ENCODE results near the gene TRIM40.
"Not testable (repeated sequence)": the region's sequence is repeated elsewhere in the genome, so short reads cannot be mapped to it uniquely, and the experiment has no call there.

The TRIM40 gene

DNA sequence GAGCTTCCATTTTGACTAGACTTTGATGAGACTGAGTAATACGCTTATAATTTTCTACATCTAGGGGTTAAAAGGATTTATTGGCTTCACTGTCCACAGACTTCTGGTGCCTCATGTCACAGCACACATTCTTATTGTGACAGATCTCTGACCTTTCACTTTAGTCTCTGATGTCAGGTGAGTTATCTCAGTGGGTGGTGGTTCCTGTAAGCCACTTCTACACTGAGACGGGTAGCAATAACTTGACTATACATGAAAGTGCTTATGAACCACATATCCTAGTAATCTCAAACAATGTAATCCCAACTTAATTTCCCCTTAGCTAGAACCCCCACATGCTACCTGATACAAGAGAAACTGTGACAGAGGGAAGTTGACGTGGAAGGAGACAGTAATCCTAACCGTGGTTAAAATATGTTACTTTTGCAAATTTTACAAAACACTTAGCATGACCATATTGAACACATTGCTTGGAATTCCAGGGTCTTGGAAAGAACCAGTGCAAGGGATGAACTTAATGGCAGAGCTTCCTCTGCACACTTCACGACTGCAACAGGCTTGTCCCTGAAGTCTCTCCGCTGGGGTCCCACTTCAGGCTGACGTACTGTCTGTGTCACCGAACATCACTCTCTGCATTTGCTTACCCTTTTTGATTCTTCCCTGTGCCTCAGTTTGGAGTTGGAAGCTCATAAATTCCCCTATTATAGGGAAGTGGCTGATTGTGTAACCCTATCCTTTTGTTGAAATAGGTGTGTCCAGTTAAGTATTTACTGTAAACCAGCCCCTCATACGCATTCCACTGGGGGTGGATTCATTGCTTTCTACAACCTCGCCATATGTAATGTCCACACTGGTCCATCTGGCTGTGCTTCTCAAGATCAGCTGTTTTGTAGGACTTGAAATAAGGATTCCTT is 6.4 kb upstream of the TRIM40 start:
- no peak for TF ChIP-seq ZNF274 (IDR thresholded peaks at IDR 0.05; ENCODE audit: low read depth, low read length)
- H3K4me3 ChIP-seq (ENCODE audit: low read length) = no peak overlapping the region

DNA sequence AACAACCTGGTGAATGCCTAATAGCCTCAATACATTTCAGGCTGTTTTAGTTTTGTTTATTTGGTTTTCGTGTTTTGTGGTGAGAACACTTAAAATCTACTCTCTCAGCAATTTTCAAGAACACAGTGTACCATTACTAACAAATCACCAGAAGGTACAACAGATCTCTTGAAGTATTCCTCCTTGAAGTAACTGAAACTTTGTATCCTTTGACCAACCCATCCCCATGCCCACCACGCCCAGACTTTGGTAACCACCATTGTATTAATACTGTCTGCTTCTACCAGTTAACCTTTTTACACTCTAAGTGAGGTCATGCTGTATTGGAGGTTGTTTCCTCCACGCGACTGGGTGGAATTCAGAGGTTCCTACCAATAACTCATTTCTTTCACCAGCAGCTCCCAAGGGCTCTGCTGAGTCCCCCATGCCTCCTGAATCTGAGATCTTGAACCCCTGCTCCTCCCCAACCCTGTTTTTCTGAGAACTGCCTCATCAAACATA is 5.7 kb upstream of the TRIM40 start:
- no peak overlapping the region for H3K4me3 ChIP-seq (ENCODE audit: low read length)
- no peak for TF ChIP-seq ZNF274 (IDR thresholded peaks at IDR 0.05; ENCODE audit: low read depth, low read length)

DNA sequence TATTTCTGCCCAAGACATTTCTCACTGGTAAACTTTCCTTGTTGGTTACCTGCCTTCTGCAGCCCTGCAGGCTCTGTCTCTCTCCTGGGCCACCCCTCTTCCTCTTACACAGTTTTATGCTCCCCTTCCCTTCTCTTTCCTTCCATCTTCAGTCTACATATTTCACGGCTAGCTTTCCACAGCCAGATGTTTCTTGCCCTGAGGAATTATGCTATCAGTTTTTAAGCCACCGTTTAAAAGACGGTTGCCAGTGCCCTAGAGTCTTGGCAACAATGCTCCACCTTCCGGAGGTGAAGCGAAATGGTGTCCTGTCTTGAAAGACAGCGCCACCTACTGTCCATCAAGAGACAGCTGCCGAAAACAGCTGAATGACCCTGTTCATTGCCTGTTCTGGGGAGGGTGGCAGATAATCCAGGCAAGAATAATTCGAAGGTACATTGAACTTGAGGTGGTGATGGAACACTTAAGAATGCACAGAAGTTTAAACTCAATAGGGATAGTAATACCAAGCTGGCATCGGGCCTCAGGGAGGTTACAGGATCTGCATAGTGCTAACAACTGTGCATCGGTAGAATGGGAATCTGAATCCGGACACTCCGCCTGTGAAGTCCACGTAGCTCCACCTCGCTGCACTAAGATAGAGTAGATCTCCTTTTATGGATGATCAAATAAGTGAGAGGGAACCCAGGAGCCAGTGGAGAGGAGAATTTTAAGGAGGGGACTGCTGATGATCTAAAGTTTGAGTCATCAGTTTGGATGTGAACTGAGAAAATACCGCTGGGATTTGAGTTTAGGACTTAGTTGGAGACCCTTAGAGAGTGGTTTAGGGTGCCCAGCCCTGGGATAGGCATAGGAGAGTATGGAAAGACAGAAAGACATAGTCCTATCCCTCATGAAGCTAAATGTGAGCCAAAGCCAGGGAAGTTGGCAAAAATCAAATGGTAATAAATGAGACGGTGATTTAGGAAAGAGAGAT is 4.8 kb upstream of the TRIM40 start:
- TF ChIP-seq ZNF274 (IDR thresholded peaks at IDR 0.05; ENCODE audit: low read depth, low read length) = no peak
- no peak overlapping the region for H3K4me3 ChIP-seq (ENCODE audit: low read length)

DNA sequence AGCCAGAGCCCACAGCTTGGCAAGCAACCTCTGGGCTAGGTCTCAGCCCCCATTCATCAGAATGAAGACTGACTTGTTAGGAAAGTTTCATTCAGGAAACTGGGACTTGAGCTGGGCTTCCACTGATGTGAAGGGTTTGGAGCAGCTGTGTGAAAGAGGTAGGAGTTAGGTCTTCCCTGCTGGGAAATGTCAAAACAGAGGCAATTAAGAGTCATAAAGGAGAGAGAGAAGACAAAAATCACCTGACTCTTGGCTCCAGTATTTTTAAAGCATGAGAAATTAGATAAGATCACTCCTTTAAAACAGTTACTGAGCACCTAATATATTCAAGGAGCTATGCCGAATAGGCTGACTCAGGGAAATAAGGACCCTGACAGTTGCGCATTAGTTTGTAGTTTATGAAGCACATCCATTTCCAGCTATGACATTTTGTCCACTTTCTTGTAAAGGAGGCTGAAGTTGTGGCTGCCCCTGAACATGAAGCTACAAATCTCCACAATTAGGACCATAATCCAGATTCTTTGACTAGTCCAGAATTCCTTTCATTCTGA is 3.9 kb upstream of the TRIM40 start:
- no peak overlapping the region for H3K4me3 ChIP-seq (ENCODE audit: low read length)
- TF ChIP-seq ZNF274 (IDR thresholded peaks at IDR 0.05; ENCODE audit: low read depth, low read length) = no peak

DNA sequence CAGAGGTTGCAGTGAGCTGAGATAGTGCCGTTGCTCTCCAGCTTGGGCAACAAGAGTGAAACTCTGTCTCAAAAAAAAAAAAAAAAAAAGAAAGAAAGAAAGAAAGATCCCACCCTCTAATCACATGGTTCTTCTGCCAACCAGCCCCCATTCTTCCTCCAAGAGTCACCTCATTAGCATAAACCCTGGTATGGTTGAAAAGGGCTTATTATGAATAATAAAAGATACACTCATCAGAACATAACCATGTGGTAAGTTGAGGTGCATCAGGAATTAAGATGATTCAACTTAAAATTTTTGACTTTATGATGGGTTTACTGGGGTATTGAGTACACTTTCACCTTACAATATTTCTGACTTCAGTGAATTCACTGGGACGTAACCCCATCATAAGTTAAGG is 793 bp upstream of the TRIM40 start:
- H3K4me3 ChIP-seq (ENCODE audit: low read length) = no peak overlapping the region
- no peak for TF ChIP-seq ZNF274 (IDR thresholded peaks at IDR 0.05; ENCODE audit: low read depth, low read length)

DNA sequence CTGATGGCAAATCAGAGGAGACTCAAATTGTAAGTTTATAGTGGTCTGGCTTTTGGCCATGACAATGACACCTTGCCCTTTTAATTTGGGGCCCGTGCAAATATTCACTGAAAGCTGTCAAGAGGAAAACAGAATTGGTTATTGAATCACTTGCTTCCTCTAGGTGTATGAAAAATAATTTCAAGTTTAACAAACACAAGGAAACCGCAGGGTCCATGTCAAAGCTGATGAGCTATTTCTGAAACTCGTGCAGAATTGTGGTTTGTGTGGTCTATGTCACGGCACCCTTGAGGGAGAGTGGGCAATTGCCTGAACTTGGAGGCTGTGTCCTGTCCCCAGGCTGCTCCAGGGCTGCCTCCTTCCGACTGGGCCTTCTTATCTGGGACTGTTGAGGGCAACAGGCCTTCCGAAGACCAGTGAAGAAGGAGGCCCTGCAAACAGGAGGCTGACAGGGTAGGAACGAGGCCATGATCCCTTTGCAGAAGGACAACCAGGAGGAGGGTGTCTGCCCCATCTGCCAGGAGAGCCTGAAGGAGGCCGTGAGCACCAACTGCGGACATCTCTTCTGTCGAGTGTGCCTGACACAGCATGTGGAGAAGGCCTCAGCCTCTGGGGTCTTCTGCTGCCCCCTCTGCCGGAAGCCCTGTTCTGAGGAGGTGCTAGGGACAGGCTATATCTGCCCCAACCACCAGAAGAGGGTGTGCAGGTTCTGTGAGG is 788 bp downstream of the TRIM40 start:
- no peak for TF ChIP-seq ZNF274 (IDR thresholded peaks at IDR 0.05; ENCODE audit: low read depth, low read length)
- no peak overlapping the region for H3K4me3 ChIP-seq (ENCODE audit: low read length)

DNA sequence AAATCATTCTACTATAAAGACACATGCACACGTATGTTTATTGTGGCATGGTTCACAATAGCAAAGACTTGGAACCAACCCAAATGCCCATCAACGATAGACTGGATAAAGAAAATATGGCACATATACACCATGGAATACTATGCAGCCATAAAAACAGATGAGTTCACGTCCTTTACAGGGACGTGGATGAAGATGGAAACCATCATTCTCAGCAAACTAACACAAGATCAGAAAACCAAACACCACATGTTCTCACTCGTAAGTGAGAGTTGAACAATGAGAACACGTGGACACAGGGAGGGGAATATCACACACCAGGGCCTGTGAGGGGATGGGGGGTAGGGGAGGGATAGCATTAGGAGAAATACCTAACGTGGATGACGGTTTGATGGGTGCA is 4.3 kb downstream of the TRIM40 start:
- not testable (repeated sequence) for H3K4me3 ChIP-seq (ENCODE audit: low read length)

DNA sequence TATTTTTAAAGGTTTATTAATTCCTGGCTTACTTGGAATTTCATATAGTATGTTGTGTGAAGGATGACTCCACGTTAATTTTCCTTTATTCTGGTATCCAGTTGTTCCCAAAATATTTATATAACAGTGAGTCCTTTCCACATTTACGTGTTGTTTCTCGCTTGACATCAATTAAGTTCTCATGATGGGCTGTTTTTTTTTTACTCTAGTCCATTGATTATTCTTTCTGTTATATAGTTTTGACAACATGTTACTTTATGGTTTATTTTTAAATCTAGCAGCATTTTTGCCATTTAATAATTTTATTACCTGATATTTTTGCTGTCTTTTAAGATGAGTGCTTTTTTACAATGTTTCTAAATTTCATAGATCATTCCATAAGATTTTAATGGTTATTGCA is 6.7 kb downstream of the TRIM40 start:
- no peak overlapping the region for H3K4me3 ChIP-seq (ENCODE audit: low read length)
- no peak for TF ChIP-seq ZNF274 (IDR thresholded peaks at IDR 0.05; ENCODE audit: low read depth, low read length)

DNA sequence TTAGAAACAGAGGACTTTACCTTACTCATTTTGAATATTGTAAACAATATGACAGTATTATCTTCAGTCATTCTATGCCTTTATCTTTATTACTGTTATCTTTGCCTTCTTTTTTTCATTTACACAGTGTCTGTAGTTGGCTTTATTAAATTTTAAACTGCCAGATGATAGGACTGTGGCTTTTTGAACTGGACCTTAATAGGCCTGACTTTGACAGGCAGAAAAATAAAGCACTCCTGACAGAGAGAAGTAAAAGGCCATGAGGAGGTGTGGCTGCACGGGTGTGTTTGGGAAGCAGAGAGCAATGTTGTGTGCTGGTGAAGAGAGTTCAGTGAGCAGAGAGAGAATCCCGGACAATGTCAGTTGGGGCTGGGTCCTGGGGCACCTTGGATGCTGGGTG is 7.8 kb downstream of the TRIM40 start:
- no peak overlapping the region for H3K4me3 ChIP-seq (ENCODE audit: low read length)
- TF ChIP-seq ZNF274 (IDR thresholded peaks at IDR 0.05; ENCODE audit: low read depth, low read length) = no peak

DNA sequence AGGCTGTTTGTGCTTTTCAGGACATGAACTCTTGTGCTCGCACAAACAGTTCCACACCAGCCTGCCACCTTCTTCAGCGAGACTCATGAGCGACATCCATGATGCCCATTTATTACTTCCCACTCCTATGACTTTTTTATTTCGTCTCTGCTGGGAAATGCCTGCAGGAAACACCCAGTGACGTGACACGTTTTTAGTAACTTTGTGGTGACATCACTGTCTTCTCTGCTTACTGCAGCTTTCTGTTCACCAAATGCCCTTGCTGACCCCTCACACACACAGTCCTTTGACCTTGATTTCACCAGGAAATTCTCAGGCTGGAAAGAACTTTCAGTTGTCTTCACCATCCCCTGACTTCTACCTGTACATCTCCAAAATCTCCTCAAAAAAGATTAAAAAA is 8.9 kb downstream of the TRIM40 start:
- H3K4me3 ChIP-seq (ENCODE audit: low read length) = no peak overlapping the region
- TF ChIP-seq ZNF274 (IDR thresholded peaks at IDR 0.05; ENCODE audit: low read depth, low read length) = no peak

DNA sequence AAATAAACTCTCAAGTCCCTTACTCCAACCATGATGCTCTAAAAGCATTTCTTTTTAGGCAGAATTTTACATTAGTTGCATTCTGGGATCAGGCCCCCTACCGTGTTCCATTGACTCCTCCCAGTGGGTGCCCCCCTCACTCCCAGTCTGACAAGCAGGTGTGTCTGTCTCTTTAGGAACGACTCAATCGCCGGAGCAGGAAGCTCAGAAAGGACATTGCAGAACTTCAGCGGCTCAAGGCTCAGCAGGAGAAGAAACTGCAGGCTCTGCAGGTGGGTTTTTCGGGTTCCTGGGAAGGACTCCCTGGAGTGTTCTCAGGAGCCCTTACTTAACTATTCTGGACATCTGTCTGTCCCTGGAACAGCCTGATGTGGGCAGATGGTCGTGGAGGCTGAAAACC is 9.9 kb downstream of the TRIM40 start:
- H3K4me3 ChIP-seq (ENCODE audit: low read length) = no peak overlapping the region
- TF ChIP-seq ZNF274 (IDR thresholded peaks at IDR 0.05; ENCODE audit: low read depth, low read length) = no peak

DNA sequence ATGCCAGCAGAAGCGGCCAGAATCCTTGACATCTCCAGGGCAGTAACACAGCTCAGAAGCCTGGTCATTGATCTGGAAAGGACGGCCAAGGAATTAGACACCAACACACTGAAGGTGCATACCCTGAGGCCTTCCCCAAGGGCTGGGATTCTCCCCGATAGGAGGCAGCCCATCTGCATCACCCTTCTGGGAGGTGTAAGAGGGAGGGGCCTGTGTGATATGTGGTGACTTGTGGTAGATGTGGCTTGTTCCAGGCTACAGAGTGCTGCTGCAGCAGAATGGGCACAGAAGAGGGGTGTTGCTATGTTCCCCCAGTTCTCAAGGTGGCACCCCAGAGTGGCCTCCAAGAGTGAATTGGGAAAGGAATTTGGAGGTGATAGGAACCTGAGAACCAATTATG is 11.2 kb downstream of the TRIM40 start:
- no peak for TF ChIP-seq ZNF274 (IDR thresholded peaks at IDR 0.05; ENCODE audit: low read depth, low read length)
- H3K4me3 ChIP-seq (ENCODE audit: low read length) = no peak overlapping the region

DNA sequence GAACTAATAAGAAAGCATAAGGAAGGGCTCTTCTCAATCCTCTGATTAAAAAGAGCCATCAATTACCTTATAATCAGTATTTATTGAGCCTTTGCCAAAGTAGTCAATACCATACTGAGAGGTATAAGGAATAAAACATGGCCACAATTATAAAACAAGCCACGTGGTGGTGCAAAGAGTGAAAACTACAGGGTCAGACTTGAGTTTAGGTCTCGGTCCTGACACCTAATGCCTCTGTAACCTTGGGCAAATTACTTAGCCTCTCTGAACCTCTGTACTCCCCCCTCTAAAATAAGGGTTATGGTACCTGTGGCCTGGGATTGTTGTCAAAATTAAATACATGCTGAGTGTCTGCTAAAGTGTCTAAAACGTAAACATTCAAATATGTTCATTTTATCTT is 13.3 kb downstream of the TRIM40 start:
- TF ChIP-seq ZNF274 (IDR thresholded peaks at IDR 0.05; ENCODE audit: low read depth, low read length) = no peak
- H3K4me3 ChIP-seq (ENCODE audit: low read length) = no peak overlapping the region
